ENCODE results near the gene EXOC6B. TPM values are rescaled to one million over a fixed set of nuclear protein-coding genes. Genes with fewer than 3 reads are reported as not detected.

The EXOC6B gene
- total RNA-seq, 1 donor = 9.2 TPM

- no peak for DNase-seq (ENCODE audit: low read depth in 2 of 3, low spot score in 2 of 3)
Measured at GRCh38 chr2:72747344-72747743, 78.5 kb downstream of the EXOC6B start.

GRCh38 chr2:72745679-72746368 lies 80.0 kb downstream of the EXOC6B start:
- DNase-seq (ENCODE audit: low read depth in 2 of 3, low spot score in 2 of 3) = peak; percentile 5 to 75 (median 51)

- DNase-seq (ENCODE audit: low read depth in 2 of 3, low spot score in 2 of 3) = no peak
Measured at GRCh38 chr2:72744049-72744448, 81.8 kb downstream of the EXOC6B start.

- no peak for DNase-seq (ENCODE audit: low read depth in 2 of 3, low spot score in 2 of 3)
Measured at GRCh38 chr2:72743481-72743880, 82.4 kb downstream of the EXOC6B start.

- DNase-seq (ENCODE audit: low read depth in 2 of 3, low spot score in 2 of 3) = no peak
Measured at GRCh38 chr2:72738096-72738495, 87.7 kb downstream of the EXOC6B start.

GRCh38 chr2:72734432-72734831 lies 91.4 kb downstream of the EXOC6B start:
- DNase-seq (ENCODE audit: low read depth in 2 of 3, low spot score in 2 of 3) = no peak

- DNase-seq (ENCODE audit: low read depth in 2 of 3, low spot score in 2 of 3) = no peak
Measured at GRCh38 chr2:72731116-72731515, 94.7 kb downstream of the EXOC6B start.

- no peak for DNase-seq (ENCODE audit: low read depth in 2 of 3, low spot score in 2 of 3)
Measured at GRCh38 chr2:72727356-72727755, 98.5 kb downstream of the EXOC6B start.

GRCh38 chr2:72723769-72724370 lies 102.0 kb downstream of the EXOC6B start:
- no peak for DNase-seq (ENCODE audit: low read depth in 2 of 3, low spot score in 2 of 3)

GRCh38 chr2:72722492-72723070 lies 103.3 kb downstream of the EXOC6B start:
- DNase-seq (ENCODE audit: low read depth in 2 of 3, low spot score in 2 of 3) = no peak

GRCh38 chr2:72719416-72719815 lies 106.4 kb downstream of the EXOC6B start:
- DNase-seq (ENCODE audit: low read depth in 2 of 3, low spot score in 2 of 3) = peak in 1 of 3 donors; percentile 3

GRCh38 chr2:72718876-72719275 lies 107.0 kb downstream of the EXOC6B start:
- DNase-seq (ENCODE audit: low read depth in 2 of 3, low spot score in 2 of 3) = no peak

GRCh38 chr2:72716601-72717000 lies 109.2 kb downstream of the EXOC6B start:
- DNase-seq (ENCODE audit: low read depth in 2 of 3, low spot score in 2 of 3) = peak in 1 of 3 donors; percentile 5

GRCh38 chr2:72713857-72714256 lies 112.0 kb downstream of the EXOC6B start:
- DNase-seq (ENCODE audit: low read depth in 2 of 3, low spot score in 2 of 3) = no peak

- no peak for DNase-seq (ENCODE audit: low read depth in 2 of 3, low spot score in 2 of 3)
Measured at GRCh38 chr2:72712977-72713376, 112.9 kb downstream of the EXOC6B start.

GRCh38 chr2:72712304-72712703 lies 113.5 kb downstream of the EXOC6B start:
- DNase-seq (ENCODE audit: low read depth in 2 of 3, low spot score in 2 of 3) = no peak

- no peak for DNase-seq (ENCODE audit: low read depth in 2 of 3, low spot score in 2 of 3)
Measured at GRCh38 chr2:72710418-72711152, 115.2 kb downstream of the EXOC6B start.

GRCh38 chr2:72708236-72708635 lies 117.6 kb downstream of the EXOC6B start:
- DNase-seq (ENCODE audit: low read depth in 2 of 3, low spot score in 2 of 3) = no peak

GRCh38 chr2:72698300-72698699 lies 127.5 kb downstream of the EXOC6B start:
- DNase-seq (ENCODE audit: low read depth in 2 of 3, low spot score in 2 of 3) = no peak

GRCh38 chr2:72696559-72696958 lies 129.3 kb downstream of the EXOC6B start:
- DNase-seq (ENCODE audit: low read depth in 2 of 3, low spot score in 2 of 3) = no peak

- DNase-seq (ENCODE audit: low read depth in 2 of 3, low spot score in 2 of 3) = no peak
Measured at GRCh38 chr2:72695676-72696075, 130.2 kb downstream of the EXOC6B start.
